Omental fat pad (tissue), 4 donors: ENCODE data around the gene OGDH. TPM values are rescaled to one million over a fixed set of nuclear protein-coding genes. Genes with fewer than 3 reads are reported as not detected.
"Not testable (repeated sequence)": the region's sequence is repeated elsewhere in the genome, so short reads cannot be mapped to it uniquely, and the experiment has no call there.

Experiments used
- ATAC-seq: fragments of 150-250 bp; one replicate; pipeline ENCODE4 v1.9.1; 2016; ENCODE audit warnings: mild to moderate bottlenecking, moderate library complexity; ENCODE audit not compliant: low FRiP score
- DNase-seq: peaks from one replicate; pipeline ENCODE4 v3.0.0-alpha.2; 2019; ENCODE audit warnings: low spot score
- total RNA-seq, 4 donors: library from RNA; depleted of rRNA; stranded (reverse); fragments of >200 nt; gene quantifications; one replicate each; pipeline ENCODE4 v1.1.0, GENCODE V29; 2016
- TF ChIP-seq, protein P1 (sequence below), 3 donors: fragments of 450-650 bp; IDR thresholded peaks; one replicate each; pipeline ENCODE4 v1.5.1; 2016 to 2017; ENCODE audit warnings: antibody characterized with exemption in 3 of 3, mild to moderate bottlenecking in 3 of 3, moderate library complexity in 2 of 3

The OGDH gene
- total RNA-seq, 4 donors from 2014 or later, result 75.4 to 91.0 (median 82.0) TPM

DNA sequence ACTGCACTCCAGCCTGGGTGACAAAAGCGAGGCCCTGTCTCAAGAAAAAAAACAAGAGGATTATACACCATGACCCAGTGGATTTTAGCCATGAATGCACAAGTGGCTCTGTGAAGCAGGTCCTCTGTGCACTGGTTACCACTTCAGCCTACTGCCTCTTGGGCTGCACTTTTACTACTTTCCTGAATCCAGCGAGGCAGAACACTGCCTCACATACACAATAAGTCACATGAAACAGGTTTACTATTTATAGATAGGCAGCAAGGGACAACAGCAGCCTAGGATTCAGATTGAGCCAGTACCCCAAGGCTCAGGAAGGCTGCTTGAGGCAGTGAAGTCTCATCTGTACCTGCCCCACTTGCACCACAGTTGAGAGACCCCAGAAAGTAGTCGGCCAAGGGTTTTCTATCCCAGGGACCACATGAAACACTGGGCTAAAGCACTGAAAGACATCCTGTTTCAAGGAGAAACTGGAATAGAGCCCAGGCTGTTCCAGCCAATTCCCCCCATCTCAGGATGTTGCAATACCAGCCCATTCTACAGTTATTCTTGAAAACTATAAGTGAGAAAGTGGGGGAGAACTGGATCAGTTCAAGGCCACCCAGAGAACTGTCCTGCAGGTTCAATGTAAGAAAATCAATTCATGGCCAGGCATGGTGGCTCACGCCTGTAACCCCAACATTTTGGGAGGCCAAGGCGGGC is 10.3 kb upstream of the OGDH start:
- DNase-seq, result no peak
- TF ChIP-seq, protein P1, sequence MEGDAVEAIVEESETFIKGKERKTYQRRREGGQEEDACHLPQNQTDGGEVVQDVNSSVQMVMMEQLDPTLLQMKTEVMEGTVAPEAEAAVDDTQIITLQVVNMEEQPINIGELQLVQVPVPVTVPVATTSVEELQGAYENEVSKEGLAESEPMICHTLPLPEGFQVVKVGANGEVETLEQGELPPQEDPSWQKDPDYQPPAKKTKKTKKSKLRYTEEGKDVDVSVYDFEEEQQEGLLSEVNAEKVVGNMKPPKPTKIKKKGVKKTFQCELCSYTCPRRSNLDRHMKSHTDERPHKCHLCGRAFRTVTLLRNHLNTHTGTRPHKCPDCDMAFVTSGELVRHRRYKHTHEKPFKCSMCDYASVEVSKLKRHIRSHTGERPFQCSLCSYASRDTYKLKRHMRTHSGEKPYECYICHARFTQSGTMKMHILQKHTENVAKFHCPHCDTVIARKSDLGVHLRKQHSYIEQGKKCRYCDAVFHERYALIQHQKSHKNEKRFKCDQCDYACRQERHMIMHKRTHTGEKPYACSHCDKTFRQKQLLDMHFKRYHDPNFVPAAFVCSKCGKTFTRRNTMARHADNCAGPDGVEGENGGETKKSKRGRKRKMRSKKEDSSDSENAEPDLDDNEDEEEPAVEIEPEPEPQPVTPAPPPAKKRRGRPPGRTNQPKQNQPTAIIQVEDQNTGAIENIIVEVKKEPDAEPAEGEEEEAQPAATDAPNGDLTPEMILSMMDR (IDR thresholded peaks at IDR 0.05), result no peak
- no peak for ATAC-seq

DNA sequence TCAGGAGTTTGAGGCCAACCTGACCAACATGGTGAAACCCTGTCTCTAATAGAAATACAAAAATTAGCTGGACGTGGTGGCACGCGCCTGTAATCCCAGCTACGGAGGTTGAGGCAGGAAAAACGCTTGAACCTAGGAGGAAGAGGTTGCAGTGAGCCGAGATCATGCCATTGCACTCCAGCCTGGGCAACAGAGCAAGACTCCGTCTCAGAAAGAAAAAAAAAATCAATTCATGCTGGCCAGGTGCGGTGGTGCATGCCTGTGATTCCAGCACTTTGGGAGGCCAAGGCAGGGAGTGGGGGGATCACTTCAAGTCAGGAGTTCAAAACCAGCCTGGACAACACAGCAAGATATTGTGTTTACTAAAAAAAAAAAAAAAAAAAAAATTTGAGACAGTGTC is 9.2 kb upstream of the OGDH start:
- ATAC-seq, result not testable (repeated sequence)

DNA sequence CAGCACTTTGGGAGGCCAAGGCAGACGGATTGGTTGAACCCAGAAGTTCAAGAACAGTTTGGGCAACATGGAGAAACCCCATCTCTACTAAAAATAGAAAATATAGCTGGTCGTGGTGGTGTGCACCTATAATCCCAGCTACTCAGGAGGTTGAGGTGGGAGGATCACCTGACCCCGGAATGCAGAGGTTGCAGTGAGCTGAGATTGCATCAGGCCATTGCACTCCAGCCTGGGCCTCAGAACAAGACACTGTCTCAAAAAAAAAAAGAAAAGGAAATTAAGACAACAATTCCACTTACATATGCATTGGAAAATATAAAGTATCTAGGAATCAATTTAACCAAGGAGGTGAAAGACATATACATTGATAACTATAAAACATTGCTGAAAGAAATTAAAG is 7.2 kb upstream of the OGDH start:
- no peak for ATAC-seq
- no peak for DNase-seq
- TF ChIP-seq, protein P1 (IDR thresholded peaks at IDR 0.05), result no peak

More for the DNA sequence above, 9.2 kb upstream of the OGDH start:
- not testable (repeated sequence) for DNase-seq

DNA sequence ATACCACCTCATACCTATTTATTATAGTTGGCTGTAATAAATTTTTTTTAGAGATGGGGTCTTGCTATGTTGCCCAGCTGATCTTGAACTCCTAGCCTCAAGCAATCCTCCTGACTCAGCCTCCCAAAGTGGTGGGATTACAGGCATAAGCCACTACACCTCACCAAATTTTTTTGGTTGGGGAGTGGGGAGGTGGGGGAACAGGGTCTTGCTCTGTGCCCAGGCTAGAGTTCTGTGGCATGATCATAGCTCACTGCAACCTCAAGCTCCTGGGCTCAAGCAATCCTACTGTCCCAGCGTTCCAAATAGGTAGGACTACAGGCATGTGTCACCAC is 3.9 kb upstream of the OGDH start:
- TF ChIP-seq, protein P1 (IDR thresholded peaks at IDR 0.05), result no peak
- ATAC-seq, result no peak
- DNase-seq, result no peak

DNA sequence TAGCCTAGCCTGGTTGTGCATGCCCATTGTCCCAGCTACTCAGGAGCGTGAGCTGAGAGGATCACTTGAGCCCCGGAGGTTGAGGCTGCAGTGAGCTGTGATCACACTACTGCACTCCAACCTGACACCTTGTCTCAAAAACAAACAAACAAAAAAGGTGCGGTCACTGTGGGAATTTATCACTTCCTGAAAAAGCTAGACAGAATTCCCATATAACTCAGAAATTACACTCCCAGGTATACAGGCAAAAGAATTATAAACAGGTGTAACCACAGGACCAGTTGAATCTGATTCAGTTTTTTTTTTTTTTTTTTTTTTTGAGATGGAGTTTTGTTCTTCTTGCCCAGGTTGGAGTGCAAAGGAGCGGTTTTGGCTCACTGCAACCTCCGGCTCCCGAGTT is 3.2 kb upstream of the OGDH start:
- DNase-seq, result no peak
- ATAC-seq, result no peak
- TF ChIP-seq, protein P1 (IDR thresholded peaks at IDR 0.05), result no peak

DNA sequence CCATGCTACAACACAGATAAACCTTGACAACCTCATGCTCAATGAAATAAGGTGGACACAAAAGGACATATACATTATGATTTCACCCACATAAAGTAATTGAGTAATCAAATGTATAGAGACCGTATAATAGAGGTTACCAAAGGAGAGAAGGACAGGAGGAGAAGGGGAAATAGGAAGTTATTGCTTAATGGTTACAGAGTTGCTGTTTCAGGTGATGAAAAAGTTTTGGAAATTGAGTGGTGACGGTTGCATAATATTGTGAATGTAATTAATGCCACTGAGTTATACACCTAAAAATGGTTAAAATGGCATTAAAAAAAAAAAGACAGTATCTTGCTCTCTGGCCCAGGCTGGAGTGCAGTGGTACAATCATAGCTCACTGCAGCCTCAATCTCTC is 1.5 kb upstream of the OGDH start:
- ATAC-seq, result no peak
- TF ChIP-seq, protein P1 (IDR thresholded peaks at IDR 0.05), result no peak
- DNase-seq, result no peak

DNA sequence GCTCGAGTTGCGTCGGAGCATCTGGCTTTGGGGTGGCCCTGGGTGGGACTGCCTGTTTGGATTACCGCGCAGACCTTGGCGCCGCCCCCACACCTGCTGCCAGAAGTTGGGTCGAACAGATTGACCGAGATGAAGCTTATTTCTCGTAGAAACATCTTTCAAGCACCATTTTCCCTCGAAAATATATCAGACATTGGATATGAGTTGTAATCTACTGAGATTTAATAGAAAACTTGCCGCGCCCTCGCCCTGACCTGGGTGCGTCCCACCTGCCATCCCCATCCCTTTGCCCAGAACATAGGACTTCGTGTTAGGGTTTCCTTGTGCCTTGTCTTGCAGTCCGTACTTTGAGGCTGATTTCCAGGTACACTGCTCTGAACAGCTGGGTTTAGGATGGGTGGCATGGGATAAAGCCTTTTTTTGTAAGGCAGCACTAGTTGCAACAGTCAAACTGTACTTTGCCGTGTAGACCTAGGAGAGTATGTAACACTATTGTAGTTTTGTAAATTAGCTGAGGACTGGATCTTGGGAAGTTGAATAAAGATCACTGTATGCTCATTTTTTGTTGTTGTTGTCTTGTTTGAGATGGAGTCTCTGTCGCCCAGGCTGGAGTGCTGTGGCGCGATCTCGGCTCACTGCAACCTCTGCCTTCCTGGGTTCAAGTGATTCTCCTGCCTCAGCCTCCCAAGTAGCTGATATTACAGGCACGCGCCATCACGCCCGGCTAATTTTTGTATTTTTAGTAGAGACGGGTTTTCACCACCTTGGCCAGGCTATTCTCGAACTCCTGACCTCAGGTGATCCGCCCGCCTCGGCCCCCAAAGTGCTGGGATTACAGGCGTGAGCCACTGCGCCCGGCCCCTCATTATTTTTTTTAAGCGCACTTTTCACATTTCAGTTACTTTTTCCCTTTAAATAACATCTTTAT is 978 bp downstream of the OGDH start:
- DNase-seq (no peak), ATAC-seq (no peak)
- TF ChIP-seq, protein P1 (IDR thresholded peaks at IDR 0.05), result no peak
